Chondrocyte (in vitro differentiated cells): ENCODE measurements around the gene RASGRP2. TPM values are rescaled to one million over a fixed set of nuclear protein-coding genes. Genes with fewer than 3 reads are reported as not detected.
A peak's percentile ranks its signal among the peaks of the same experiment; 100 is the strongest.

ENCODE experiments used
- DNase-seq: peaks from one replicate; pipeline ENCODE4 v3.0.0; 2021; ENCODE audit warnings: mixed read lengths, low spot score
- H3K27ac Mint-ChIP-seq: one replicate; pipeline ENCODE4 v1.8.0; 2021; ENCODE audit warnings: mild to moderate bottlenecking, moderate library complexity, mixed read lengths; ENCODE audit not compliant: unreplicated experiment
- H3K27me3 Mint-ChIP-seq: 2 replicates; pipeline ENCODE4 v1.8.0; 2021; ENCODE audit warnings: low read depth, mixed read lengths
- H3K36me3 Mint-ChIP-seq: 2 replicates; pipeline ENCODE4 v1.8.0; 2021; ENCODE audit warnings: low read depth, mixed read lengths
- H3K4me1 Mint-ChIP-seq: 2 replicates; pipeline ENCODE4 v1.8.0; 2021; ENCODE audit warnings: low read depth, mild to moderate bottlenecking, mixed read lengths
- H3K4me3 Mint-ChIP-seq: one replicate; pipeline ENCODE4 v1.8.0; 2021; ENCODE audit warnings: mild to moderate bottlenecking, moderate library complexity, mixed read lengths; ENCODE audit not compliant: unreplicated experiment
- H3K9me3 Mint-ChIP-seq: 2 replicates; pipeline ENCODE4 v1.8.0; 2021; ENCODE audit warnings: low read depth, mixed read lengths
- total RNA-seq: library from RNA; stranded (reverse); gene quantifications from 3 replicates; pipeline ENCODE4 v1.2.1, GENCODE V29; 2021
- TF ChIP-seq, protein P1 (sequence below): fragments of 200-600 bp; sonication (generic); IDR thresholded peaks from 2 replicates; pipeline ENCODE4 v1.5.0; 2021; ENCODE audit warnings: antibody characterized with exemption, mild to moderate bottlenecking, moderate library complexity

Gene RASGRP2
- total RNA-seq, 1 donor from 2014 or later = 11.4 TPM

DNA sequence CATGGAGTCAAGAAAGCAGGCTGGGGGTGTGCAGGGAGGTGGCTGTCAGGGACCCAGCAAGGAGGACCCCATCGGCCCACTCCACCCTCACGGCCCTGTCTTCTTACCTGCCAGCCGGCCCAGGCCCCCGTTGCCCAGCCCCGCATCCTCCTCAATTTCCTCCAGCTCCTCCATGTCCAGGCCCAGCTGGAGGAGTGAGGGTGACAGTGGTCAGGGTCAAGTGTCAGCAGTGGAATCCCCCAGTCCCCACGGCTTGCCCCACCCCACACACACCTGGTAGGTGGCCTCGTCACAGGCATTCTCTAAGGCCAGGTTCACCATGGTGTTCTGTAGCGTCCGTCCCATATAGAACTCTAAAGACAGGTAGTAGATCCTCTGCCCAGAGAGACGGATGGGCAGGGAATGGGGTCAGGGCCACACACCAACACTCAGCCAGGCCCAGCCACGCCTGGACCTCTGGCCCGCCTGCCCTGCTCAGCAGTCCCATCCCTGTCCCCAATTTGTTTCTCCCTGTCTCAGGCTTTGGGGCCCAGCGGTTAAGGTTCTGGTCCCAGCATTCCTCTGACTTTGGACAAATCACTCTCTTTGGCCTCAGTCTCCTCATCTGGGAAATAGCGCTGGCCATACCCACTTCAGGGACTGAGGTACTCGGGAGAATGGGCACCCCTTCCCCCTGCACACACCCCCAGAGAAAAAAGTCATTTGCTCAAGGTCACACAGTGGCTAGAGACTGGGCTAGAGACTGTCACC, 14.6 kb upstream of the RASGRP2 start:
- no peaks in the 10 kb centered on the region for H3K9me3 Mint-ChIP-seq
- H3K27ac Mint-ChIP-seq = no peak overlapping the region
- peaks cover 9% of the 10 kb centered on the region for H3K36me3 Mint-ChIP-seq
- TF ChIP-seq, protein P1, sequence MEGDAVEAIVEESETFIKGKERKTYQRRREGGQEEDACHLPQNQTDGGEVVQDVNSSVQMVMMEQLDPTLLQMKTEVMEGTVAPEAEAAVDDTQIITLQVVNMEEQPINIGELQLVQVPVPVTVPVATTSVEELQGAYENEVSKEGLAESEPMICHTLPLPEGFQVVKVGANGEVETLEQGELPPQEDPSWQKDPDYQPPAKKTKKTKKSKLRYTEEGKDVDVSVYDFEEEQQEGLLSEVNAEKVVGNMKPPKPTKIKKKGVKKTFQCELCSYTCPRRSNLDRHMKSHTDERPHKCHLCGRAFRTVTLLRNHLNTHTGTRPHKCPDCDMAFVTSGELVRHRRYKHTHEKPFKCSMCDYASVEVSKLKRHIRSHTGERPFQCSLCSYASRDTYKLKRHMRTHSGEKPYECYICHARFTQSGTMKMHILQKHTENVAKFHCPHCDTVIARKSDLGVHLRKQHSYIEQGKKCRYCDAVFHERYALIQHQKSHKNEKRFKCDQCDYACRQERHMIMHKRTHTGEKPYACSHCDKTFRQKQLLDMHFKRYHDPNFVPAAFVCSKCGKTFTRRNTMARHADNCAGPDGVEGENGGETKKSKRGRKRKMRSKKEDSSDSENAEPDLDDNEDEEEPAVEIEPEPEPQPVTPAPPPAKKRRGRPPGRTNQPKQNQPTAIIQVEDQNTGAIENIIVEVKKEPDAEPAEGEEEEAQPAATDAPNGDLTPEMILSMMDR = no peak
- no peaks in the 10 kb centered on the region for H3K27me3 Mint-ChIP-seq
- no peak overlapping the region for H3K4me3 Mint-ChIP-seq
- peak; percentile 77 for DNase-seq
- peaks cover 29% of the 10 kb centered on the region for H3K4me1 Mint-ChIP-seq

DNA sequence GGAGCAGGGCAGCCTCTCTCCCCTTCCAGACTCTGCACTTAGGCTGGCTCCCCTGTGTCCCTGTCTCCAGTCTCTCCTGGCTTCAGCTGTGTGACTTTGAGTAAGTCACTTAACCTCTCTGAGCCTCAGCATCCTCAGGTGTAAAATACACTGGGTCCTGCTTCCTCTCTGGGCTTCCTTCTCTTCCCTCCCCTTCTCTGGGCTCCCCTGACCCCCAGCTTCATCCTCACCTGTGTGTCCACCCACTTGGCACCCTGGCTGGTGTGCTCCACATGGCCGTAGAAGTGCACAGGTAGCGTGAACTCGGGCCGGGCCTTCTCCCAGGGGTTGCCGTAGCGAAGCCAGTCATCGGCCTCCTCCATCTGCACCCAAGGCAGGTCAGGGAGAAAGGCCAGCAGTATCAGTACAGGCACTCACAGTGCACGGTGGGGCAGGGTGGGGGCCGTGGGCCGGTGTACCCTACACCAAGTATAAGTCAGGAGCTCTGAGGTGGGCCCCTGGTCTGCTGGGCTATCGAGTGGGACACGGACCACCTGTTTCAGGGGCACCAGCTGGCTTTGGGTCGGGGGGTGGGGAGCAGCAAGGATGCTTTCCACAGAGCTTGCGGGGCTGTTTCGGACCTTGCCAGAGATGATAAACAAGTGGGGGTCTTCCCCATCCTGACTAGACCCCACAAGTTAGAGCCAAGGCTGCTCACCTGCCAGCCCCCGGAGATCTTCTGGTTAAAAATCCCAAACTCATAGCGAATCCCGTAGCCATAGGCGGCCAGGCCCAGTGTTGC, 13.8 kb upstream of the RASGRP2 start:
- H3K27me3 Mint-ChIP-seq = no peaks in the 10 kb centered on the region

DNA sequence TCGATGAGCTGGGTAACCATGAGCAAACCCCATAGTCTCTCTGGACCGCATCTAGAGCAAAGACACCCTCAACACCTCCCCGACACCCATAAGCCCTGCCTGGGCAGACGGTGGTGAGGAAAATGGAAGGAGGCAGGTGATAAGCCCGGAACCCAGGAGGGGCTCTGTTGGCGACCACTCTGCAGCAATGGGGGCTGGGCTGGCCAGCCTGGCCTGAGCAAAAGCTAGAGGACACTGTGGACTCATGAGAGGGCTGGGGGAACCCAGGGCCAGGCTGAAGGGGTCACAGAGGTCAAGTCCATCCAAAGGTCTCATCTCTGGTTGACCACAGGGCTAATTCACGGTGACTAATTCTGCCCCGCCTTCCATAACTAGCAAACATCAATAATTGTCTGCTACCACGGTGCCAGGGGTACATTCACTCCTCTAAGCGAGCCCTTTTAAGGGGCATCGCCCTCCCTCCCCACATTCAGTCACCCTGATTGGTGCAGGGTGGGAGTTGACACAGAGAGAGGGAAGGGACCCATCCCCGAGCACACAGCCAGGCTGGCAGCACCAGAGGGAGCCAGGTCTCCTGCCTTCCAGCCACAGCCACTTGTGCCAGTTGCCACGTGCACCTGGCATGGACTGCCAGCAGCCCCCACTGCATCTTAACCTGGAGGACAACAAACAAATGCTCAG, 11.9 kb upstream of the RASGRP2 start:
- Mint-ChIP-seq H3K36me3 (no peaks in the 10 kb centered on the region), H3K27ac (no peak overlapping the region), H3K27me3 (no peaks in the 10 kb centered on the region), H3K4me1 (peaks cover 16% of the 10 kb centered on the region), H3K9me3 (no peaks in the 10 kb centered on the region), H3K4me3 (no peak overlapping the region)
- DNase-seq = peak; percentile 74
- TF ChIP-seq, protein P1 = no peak

More for the DNA sequence above, 13.8 kb upstream of the RASGRP2 start:
- DNase-seq = peak; percentile 75
- Mint-ChIP-seq H3K4me3 (no peak overlapping the region), H3K27ac (no peak overlapping the region), H3K9me3 (no peaks in the 10 kb centered on the region), H3K4me1 (peaks cover 24% of the 10 kb centered on the region), H3K36me3 (peaks cover 5% of the 10 kb centered on the region)
- TF ChIP-seq, protein P1 = no peak

DNA sequence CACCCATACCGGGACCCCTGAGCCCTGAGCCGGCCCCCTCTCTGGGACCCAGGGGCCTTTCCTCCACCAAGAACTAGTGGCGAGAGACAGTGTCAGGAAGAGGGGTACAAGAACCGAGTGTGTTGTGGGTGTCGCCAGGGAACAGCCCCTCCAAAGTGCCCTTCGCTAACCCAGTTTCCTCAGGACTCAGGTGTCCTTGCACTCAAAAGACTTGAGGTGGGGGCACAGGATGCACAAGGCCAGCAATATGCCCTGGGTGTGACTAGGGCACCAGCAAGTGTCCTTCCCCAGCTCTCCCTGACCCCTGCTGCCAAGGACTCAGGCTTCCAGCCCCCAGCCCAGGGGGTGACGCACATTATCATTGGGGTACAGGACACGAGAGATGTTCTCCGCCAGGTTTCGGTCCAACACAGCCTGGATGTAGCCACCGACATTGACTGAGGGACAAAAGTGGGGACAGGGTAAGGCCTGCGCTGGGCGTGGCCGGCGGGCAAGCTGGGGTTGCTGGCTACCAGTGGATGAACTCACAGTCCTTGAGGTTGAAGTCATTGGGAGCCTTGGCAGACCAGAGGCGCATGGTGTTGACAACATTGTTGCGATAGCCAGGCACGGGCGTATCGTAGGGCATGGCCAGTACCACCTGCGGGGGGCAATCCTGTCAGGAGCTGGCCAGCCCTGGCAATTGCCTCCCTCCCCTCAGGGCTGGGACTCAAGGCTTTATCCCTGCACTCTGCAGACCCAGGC, 11.1 kb upstream of the RASGRP2 start:
- peak; percentile 73 for DNase-seq
- TF ChIP-seq, protein P1 = no peak
- no peaks in the 10 kb centered on the region for H3K36me3 Mint-ChIP-seq
- no peaks in the 10 kb centered on the region for H3K27me3 Mint-ChIP-seq
- peaks cover 9% of the 10 kb centered on the region for H3K4me1 Mint-ChIP-seq
- no peaks in the 10 kb centered on the region for H3K9me3 Mint-ChIP-seq
- no peak overlapping the region for H3K4me3 Mint-ChIP-seq
- H3K27ac Mint-ChIP-seq = no peak overlapping the region
